Activated T-helper 1 cell treated with anti-CD3 and anti-CD28 coated beads, Interleukin-2, amount 50 U/mL, for 16 hours (primary cell): Measurements from ENCODE around the gene PRODH2.

Experiments used
- DNase-seq, 2 donors: peaks; one replicate each; pipeline ENCODE4 v3.0.0-alpha.2; 2020; ENCODE audit warnings: low read depth in 1 of 2, low spot score in 1 of 2

The PRODH2 gene

DNA sequence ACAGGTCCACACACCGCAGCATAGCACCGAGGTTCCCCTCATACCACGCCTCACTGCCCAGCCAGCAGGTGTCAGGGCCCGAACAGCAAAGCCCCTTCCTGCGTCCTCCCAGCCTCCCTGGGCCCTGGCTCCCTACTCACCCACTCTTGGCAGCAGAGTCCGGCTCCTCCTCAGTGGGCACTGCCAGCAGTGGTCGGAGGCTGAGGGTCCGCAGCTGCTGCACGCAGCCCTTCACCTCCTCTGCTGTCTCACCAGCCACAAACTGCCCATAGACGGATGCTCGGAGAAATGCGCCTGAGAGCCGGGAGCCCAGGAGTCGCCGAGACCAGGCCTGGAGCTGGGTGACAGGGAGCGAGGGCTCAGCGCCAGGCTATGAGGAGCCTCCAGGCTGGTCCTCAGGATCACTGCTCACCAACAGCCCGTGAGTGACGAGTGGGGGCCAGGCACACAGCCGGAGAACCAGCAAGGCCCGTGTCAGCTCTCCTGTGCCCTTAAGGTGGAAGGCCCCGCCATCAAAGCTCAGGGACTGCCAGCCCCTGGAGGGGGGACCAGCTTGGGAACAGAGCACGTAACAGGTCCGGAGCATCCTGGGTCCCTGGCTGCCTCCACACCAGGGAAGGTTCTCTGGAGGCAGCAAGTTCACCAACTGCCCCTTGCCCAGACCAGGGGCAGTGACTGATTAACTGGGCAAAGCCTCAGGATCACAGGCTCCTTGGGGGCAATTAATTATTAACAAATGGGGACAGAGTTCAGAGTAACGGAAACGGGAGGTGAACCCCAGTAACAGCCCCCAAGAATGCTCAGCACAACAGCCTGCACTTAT is at the start of gene PRODH2:
TSS of gene PRODH2 (minus strand) at position 626 of the 823 bp plus-strand sequence. CDS start at position 586, 40 bp downstream.
- no peak for DNase-seq

GRCh38 chr19:35861640-35862160 is 49.1 kb upstream of the PRODH2 start:
- DNase-seq, result no peak

- DNase-seq, result no peak
Measured at GRCh38 chr19:35860818-35861639, 48.4 kb upstream of the PRODH2 start.

DNA sequence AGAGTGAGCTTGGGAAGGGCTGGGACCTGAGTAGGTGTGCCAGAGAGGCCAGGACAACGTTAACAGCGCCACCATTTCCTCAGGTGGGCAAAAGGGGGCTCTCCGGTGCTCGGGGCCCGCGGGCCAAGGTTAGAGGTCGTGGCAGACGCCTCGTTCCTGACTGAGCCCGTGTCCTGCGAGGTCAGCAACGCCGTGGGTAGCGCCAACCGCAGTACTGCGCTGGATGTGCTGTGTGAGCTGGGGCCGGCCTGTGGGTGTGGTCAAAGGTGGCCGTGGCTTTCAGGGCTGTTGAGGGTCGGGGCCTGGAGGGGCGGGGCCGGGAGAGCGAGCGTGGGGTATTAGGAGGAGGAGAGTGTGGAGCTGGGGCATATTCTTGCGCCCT is 47.8 kb upstream of the PRODH2 start:
- no peak for DNase-seq

DNA sequence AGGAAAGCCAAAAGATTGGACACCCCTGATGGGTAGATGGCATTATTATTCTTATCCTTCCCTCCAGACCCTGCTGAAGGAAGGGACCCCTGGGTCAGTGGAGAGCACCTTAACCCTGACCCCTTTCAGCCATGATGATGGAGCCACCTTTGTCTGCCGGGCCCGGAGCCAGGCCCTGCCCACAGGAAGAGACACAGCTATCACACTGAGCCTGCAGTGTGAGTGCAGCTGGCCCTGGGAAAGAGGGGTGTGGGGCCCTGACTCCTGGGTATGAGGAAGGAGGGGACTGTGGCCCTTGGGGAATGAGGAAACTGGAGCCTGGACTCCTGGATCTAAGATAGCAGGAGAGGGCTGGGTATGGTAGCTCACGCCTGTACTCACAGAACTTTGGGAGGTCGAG is 46.8 kb upstream of the PRODH2 start:
- DNase-seq, result no peak

GRCh38 chr19:35858311-35858710 is 45.7 kb upstream of the PRODH2 start:
- no peak for DNase-seq

DNA sequence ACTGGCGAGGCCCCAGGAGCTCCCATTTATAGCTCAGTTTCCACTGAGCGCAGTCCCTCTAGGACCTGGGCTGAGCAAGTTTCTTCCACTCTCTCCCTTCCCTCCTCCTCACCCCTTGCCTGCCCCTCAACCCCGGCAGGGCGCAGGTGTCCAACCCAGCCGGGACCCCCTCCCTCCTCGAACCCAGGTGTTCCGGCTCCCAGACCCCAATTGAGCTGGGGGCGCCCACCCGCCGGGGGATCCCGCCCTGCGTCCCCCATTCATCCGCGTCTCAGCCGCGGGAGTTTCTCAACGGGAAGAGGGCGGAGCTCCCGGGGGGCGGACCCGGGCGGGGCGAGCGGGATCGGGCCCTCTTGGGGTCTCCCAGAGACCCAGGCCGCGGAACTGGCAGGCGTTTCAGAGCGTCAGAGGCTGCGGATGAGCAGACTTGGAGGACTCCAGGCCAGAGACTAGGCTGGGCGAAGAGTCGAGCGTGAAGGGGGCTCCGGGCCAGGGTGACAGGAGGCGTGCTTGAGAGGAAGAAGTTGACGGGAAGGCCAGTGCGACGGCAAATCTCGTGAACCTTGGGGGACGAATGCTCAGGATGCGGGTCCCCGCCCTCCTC is 44.0 kb upstream of the PRODH2 start, which contains the start of gene KIRREL2:
TSS of gene KIRREL2 (plus strand) at position 366 of the 604 bp plus-strand sequence. CDS start at position 575, 209 bp downstream.
- no peak for DNase-seq

- DNase-seq, result no peak
Measured at GRCh38 chr19:35853038-35853756, 40.6 kb upstream of the PRODH2 start.

DNA sequence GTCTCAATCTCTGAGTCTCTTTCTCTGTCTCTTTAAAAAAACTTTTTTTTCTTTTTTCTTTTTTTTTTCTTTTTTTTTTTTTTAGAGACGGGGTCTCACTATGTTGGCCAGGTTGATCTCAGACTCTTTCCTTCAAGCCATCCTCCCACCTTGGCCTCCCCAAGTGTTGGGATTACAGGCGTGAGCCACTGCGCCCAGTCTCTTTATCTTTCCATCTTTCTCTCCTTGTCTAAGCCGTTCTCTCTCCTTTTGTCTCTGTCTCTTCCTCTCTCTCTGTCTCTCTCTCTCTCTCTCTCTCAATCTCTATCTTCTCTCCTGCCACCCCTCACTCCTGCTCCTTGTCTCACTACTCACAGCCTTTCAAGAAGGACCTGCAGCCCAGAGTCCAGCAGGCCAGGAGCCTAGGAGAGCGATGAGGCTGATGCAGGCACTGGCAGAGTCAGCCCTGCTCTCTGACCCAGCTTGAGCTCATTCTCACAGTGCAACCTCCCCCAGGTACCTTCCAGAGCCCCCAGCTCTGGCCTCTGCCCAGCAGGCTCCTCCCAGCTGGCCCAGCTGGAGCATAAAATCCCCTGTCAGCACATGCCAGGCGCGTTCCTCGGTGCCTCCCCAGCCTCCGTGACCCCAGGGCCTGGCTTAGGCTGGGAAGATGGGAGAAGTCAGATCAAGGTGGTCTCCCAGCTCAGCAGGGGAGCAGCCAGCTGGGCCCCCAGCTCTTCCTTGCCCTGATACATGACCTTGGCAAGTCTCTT is 39.6 kb upstream of the PRODH2 start, which contains the start of gene NPHS1:
TSS of gene NPHS1 (minus strand) at position 476 of the 752 bp plus-strand sequence. CDS start 667 bp downstream, outside the sequence.
- no peak for DNase-seq

DNA sequence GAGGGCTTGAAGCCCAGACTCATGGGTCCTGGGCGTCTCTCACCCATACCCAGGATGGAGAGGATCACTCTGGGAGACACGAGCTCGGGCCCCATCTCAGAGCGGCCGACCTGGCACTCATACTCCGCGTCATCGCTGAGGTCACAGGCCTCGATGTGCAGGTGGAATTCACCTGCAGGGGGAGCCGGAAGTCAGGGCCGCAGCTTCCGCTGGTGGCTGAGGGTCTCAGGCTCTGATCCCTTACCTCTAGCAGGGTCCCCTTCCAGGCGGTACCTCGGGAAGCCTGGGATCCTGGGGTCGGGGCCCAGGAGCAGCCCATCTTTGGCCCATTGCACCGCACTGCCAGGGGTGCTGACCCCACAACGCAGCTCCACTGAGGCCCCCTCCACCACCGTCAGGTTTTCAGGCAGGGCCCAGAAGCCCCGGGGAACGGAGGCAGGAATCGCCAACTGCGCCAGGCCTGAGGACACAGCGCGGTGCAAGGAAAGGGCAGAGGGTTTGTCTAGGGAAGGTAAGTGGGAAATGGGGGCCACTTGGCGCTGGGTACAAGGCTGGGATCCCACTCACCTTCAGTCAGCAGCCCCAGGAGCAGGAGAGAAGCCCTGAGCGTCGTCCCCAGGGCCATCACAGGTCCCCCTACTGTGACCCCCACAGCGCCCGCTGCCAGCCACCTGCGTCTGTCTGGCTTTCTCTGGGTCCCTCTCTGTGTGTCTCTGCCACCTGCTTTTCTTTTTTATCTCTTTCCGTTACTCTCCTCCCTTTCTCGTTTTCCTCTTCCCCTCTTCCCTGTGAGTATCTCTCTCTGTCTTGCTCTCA is 38.8 kb upstream of the PRODH2 start:
- no peak for DNase-seq

GRCh38 chr19:35848919-35849505 is 36.4 kb upstream of the PRODH2 start:
- no peak for DNase-seq

DNA sequence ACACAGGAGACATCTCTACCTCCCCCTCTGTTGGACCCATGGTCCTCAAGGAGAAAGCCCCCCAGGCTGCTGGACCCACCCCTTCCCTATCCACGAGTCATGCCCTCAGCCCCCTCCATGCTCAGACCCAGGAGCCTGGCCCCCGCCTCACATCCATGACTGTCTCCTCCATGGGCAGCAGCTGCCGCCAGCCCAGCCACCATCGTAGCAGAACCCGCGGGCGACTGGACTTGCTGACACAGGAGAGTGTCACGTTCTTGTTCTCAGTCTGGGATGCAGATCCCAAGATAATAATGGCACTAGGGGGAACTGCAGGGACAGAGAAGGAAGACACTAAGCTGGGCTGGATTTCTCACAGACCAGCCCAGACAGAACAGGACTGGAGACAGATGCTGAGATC is 35.8 kb upstream of the PRODH2 start:
- DNase-seq, result no peak

- no peak for DNase-seq
Measured at GRCh38 chr19:35847911-35848310, 35.3 kb upstream of the PRODH2 start.

GRCh38 chr19:35846038-35846668 is 33.5 kb upstream of the PRODH2 start:
- DNase-seq, result no peak

DNA sequence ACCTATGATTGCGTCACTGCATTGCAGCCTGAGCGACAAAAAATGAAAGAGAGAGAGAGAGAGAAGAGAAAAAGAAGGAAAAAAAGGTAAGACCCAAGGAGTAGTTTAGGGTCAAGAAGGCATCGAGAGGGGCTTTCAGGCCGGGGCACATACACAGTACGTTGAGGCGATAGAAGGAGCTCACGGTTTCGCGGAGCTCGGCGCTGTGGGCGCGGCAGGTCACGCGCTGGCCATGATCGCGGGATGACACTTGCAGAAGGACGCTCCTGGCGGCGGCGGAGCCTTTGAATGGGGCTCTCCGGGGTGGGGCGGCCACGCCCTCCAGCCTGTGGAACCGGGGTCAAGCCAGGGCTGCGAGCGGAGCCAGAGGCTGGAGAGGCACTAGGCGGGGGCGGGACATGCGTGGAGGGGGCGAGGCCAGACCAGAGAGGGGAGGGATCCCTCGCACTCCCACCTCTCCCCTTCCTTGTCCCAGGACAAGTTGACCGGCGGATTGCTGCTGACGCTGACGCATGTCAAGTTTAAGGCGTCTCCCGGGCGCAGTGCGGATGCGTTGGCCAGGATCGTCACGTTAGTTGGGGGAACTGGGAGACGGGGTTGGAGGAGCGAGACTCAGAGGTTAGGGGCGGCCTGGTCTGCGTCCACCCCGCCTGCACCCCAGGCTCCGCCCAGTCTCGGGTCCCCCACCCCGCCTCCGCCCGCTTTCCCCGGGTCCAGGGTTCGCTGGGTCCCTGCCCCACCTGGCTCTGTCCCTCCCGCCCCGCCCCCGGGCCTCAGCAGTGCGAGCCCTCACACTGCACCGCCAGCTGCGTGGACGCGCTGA is 32.8 kb upstream of the PRODH2 start:
- DNase-seq, result no peak

DNA sequence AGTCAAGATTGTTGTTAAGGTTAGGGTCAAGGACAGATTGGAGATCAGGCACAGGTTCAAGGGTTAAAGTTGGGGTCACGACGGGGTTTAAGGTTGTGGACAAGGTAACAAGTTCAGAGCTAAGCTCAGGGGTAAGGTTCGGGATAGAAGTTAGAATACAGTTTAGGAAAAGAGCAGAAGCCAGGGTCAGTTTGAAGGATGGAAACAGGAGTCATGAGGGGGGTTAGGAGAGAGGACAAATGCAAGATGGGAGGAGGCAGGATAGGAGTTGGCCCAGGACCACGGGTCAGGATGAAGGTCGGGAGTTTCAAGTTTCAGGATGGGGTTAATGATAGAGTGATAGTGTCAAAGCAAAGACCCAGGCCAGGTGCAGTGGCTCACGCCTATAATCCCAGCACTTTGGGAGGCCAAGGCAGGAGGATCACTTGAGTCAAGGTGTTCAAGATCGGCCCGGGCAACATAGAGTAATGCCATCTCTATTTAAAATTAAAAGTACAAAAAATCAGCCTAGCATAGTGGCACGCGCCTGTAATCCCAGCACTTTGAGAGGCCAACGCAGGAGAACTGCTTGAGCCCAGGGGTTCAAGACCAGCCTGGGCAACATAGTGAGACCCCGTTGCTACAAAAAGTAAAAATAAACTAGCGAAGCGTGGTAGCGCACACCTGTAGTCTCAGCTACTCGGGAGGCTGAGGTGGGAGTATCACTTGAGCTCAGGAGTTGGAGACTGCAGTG is 32.0 kb upstream of the PRODH2 start:
- DNase-seq, result no peak
